GM04503 (cell line): ENCODE measurements around the gene CENPP.

Source experiments
- DNase-seq: peaks from one replicate; pipeline ENCODE4 v3.0.0-alpha.2; 2012; ENCODE audit warnings: low read depth

Gene CENPP

DNA sequence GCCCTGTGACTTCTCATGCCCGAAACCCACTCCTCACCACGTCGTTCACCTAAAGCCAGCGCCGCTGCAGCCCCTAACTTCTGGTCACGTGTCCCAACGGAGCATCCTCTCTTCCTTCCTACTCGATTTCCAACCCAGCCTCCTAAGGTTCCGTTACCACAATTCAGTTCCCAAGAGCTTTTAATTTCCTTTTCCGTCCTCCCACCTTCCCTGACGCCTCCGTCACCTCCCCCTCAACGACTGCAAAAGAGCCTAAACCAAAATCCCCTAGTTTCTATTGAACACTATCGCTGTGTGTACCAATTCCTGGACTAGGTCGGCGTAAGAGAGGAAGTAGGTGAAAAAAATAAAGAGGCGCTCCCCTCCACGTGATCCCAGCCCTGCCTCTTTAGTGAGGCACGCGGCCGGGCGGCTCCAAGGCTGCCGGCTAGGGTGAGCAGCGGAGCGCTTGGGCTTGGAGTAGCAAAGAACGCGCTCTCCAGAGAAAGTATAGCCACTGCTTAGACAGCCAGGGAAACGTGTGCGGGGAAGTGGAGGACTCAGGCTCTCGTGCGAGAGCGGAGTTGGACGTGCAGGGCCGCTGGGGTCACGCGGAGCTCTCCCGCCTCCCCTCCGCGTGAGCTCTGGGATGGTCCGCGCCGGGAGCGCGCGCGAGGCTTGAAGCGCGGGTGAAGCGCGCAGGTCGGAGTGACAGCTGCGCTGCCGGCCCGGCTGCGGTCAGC is at the start of gene CENPP, which contains the start of gene NOL8:
TSS of gene CENPP (plus strand) at position 685 of the 722 bp plus-strand sequence.
TSS of gene NOL8 (minus strand) at position 82 of the 722 bp plus-strand sequence. CDS start 1,189 bp downstream, outside the sequence.
- DNase-seq, result peak; percentile 74

DNA sequence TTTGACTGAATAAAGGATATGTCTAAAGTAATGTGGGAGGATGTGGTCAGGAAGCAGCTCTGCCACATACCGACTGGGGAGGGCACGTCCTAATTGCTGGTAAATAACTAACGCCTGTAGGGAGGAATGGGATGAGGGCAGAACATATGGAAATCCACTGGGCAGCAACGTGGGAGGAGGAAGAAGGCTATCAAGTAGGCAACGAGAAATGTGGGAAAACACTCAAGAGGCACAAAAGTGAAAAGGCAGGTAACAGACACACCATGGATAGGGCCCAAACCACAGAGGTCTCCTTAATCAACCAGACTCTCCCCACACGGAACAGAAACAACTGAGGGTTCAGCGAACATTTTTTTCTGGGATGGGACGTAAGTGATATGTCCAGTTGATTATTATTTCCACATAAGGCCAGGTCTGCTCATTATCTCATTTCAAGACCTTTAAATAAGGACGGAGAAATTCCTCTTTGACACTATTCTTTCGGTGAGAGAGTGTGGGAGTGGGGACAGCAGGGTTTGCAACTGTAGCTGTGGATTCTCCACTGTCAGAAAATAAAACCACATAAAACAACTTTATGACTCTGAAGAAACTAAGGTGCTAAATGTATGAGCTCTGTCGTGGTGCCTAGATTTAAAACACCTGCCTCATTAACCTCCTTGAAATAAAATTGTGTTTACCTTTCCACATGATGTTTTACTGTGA is 49.3 kb upstream of the CENPP start:
- DNase-seq, result no peak

- DNase-seq, result peak; percentile 74
Measured at GRCh38 chr9:92278110-92278509, 47.6 kb upstream of the CENPP start.

DNA sequence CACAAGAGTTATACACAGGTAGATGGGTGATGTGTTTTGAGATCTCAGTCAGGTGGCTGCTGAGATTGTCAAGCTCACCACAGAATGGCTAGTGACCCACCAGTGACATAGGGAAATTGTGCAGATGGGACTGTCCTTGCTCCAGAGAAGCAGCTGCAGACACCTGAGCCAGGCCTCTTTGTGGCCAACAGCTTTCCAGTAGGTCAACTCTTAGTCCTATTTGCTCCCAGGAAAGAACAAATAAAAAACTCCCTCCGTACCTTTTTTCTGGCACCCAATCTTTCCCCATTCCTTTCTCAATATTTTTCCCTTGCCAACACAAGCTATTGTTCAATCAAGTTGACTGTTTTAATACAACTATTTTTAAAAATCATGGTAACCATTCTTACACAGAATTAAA is 46.5 kb upstream of the CENPP start:
- DNase-seq, result no peak

DNA sequence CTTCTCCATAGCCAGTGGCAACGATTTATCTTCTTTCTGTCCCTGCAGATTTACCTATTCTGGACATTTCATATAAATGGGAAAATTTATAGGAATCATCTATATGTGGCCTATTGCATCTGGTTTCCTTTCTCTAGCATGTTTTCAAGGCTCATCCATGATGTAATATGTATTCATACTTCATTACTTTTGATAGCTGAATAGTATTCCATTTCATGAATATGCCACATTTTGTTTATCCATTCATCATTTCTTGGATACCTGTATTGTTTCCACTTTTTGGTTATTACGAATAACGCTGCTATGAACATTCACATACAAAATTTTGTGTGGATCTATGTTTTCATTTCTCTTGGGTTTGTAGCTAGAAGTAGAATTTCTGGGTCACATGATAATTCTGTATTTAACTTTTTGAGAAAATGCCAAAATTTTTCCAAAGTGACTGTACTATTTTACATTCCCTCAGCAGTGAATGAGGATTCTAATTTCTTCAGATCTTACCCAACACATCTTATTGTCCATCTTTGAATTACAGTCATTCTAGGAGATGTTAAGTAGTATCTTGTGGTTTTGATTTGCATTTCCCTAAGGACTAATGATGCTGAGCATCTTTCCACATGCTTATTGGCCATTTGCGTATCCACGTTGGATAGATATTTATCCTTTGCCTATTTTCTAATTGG is 35.9 kb upstream of the CENPP start:
- DNase-seq, result peak; percentile 65

- no peak for DNase-seq
Measured at GRCh38 chr9:92290785-92291429, 34.8 kb upstream of the CENPP start.

- no peak for DNase-seq
Measured at GRCh38 chr9:92291577-92291976, 34.2 kb upstream of the CENPP start.

DNA sequence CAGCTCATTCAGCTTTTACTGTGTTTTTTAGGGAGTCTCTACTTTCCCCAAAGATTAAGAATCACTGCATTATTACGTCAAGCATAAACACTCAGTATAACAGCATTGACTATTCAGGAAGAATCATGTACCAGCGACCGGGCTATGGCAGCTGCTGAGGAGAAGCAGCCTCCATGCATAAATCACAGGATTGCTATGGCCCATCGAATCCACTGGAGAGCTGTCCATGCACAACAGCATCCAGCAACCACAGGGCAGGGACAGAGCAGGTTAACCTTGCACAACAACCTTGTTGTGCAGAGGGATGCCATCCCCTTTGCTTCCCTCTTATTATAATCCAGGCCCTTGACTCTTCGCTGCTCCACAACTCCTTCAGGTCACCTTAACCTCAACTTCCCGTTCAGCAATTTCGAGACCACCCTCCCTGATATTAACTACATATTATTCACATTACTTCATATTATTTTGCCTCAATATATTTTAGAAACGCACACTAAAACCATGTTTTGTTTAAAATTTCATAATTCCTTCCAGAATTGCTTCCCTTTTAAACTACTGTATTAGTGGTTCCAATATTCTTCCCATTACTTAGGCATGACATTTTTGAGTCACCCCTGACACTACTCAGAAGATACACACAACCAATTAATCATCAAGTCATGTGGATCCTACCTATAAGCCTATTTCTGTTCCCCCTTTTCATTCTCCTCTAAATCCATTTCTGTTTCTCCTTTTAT is 33.2 kb upstream of the CENPP start:
- no peak for DNase-seq

DNA sequence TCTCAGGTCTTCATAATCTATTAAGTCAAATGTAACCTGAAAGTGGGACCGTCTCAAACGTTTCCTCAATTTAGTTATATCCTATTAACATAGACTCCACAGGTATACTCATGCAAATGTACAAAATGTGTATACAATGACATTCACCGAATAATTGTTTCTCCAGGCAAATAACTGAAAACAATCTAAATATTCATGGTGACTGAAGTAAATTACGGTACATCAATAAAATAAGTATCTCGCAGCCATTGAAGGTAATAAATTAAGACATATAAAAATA is 32.7 kb upstream of the CENPP start:
- no peak for DNase-seq

- DNase-seq, result peak; percentile 83
Measured at GRCh38 chr9:92293452-92294296, 32.1 kb upstream of the CENPP start, which contains the start of gene IARS1. IARS1 (minus strand) TSS chr9:92293697; CDS start chr9:92289419, 4,278 bp downstream.

- DNase-seq, result no peak
Measured at GRCh38 chr9:92294297-92294676, 31.5 kb upstream of the CENPP start.

DNA sequence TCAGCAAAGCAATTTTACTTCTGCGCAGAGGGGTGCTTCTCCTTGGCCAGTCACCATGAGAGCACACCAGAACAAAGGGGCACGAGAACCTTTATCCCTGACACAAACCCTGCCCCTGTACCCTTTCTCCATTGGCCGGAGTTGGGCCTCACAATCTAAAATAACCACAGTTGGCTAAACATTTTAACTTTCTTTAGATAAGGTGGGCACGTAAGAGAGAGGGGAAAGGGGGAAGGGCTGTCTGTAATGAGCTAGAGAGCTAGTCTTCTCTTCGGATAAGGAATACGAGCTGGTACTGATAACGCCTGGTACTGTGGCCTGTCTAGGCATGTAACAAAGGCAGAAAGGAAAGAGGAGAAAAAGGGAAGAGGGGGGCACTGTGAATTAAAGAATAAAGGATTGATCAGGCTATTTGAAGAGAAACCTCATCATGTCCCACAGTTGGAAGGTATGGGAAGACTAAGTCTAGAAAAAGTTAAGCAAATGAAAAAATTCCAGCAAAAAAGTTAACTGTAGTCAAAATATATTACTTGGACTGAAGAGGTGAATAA is 30.4 kb upstream of the CENPP start:
- DNase-seq, result no peak

GRCh38 chr9:92295827-92296258 is 29.9 kb upstream of the CENPP start:
- DNase-seq, result no peak

- no peak for DNase-seq
Measured at GRCh38 chr9:92297611-92298010, 28.1 kb upstream of the CENPP start.

DNA sequence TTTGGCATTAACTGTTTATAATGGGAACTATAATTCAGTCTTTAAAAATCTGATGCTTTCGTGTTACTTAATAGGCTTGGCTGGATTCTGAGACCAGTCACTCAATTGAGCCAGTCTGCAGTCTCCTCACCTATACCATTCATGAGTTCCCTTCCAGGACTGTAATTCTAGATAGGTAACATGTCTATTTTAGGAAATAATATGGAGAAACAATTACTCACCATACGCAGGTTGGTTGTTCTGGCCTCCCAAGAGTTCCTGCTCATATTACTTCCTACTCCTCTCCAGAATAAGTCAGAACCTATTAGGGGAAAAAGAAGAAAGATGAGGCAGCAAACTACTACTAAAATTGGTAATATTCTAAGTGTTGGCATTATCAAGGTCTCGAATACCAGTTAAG is 27.7 kb upstream of the CENPP start:
- DNase-seq, result no peak

- DNase-seq, result no peak
Measured at GRCh38 chr9:92299116-92299515, 26.6 kb upstream of the CENPP start.

- no peak for DNase-seq
Measured at GRCh38 chr9:92300936-92301335, 24.8 kb upstream of the CENPP start.

GRCh38 chr9:92308893-92309292 is 16.9 kb upstream of the CENPP start:
- DNase-seq, result no peak

- DNase-seq, result no peak
Measured at GRCh38 chr9:92310562-92310961, 15.2 kb upstream of the CENPP start.

DNA sequence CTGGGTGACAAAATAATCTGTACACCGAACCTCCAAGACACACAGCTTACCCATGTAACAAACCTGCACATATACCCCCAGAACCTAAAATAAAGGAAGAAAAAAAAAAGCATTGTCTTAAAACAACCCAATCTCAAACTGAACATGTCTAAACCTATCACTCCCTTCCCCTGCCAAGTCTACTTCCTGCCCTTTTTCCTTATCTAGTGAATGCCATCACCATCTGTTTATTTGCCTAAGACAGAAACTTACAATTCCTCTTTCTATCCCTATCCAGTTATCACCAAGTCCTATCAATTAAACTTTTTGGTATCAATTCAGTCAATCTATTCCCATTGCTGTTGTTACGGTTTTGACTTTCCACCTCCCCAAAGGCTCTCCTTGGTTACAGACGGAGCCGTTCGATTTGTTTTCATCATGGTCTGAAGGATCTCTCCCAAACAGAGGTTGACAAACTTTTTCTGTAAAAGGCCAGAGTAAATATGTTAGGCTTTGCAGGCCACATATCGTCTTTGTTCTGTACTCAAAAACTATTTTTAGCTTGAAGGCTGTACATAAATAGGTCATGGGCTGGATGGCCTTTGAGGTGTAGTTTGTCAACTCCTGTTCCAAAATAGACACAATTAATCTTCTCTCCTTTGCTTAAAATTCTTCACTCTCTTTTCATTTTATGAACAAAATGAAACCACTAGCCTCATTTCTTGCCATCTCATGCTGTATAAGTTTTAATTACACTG is 12.7 kb upstream of the CENPP start:
- DNase-seq, result no peak
